ENCODE data around the gene LTBR.

The LTBR gene

DNA sequence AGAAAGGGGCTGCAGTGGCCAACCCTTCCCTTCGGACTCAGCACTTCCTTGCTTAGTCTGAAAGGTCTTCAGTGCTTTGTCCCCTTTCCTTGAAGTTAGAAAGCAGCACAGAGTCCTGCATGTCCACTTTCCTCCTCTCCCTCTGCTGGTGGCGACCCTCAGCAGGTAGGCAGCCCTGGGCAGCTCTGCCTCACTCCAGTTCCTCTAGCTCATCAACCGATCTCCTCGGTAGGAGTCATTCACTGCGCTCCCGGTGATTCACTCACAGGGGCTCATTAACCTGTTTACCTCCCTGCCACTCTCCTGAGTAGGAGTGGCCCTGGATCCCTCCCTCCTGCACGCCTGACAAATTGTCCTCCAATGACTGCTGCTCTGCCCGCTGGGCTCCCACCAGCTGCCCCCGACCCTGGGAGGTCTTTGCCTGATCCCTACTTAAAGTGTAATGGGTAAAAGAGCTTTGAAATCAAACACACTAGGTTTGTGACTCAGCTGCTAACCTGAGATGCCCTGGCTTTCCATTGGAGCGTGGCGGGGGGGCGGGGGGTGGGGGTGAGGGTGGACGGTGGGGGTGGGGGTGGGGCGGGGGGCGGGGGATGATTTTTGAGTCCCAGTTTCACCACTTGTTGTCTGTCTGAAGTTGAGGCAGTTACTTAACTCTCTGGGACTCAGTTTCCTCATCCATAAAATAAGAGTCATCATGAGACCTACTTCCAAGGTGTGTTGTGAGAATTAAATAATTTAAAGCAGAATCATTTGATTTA lies 12.8 kb upstream of the LTBR start:
- TF ChIP-seq POLR2AphosphoS5 (IDR thresholded peaks at IDR 0.05; ENCODE audit: borderline replicate concordance, low read depth, low read length): no peak
- TF ChIP-seq EZH2 (IDR thresholded peaks at IDR 0.05): no peak
- TF ChIP-seq FOXP2 (optimal IDR thresholded peaks at IDR 0.05; ENCODE audit: control extremely low read depth, extremely low read length, insufficient read depth): no peak
- no peaks in the 10 kb centered on the region for H3K9me3 ChIP-seq (ENCODE audit: low read depth, low read length)

DNA sequence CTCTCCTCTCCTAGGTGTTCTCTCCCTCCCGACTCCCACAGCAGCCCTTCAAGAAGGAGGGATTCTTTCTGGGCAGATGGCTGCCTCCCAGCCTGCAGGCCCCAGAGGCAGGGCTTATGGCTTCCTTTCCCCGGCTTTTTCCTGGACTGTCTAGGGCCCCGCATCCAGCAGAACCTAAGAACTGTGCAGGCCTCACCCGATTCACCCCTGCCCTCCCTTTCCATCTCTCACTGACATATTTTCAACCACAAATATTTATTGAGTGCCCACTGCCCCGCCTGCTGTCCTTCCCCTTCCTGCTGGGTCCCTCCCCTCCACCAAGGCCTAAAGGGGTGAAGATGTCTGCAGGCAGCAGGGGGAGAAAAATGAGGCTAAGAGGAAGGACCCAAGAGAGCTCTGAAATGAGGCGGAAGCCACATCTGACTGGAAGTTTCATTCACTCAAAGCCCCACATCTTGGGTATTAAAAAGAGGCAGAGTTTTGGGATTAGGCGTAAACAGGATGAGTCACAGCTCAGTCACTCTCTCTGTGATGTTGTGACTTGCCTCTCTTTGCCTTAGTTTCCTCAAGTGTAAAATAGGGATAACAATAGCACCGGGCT lies 11.5 kb upstream of the LTBR start:
- DNase-seq (ENCODE audit: low read depth, low spot score): no peak
- TF ChIP-seq EZH2 (IDR thresholded peaks at IDR 0.05) (no peak), POLR2AphosphoS5 (IDR thresholded peaks at IDR 0.05; ENCODE audit: borderline replicate concordance, low read depth, low read length) (no peak), FOXP2 (optimal IDR thresholded peaks at IDR 0.05; ENCODE audit: control extremely low read depth, extremely low read length, insufficient read depth) (no peak)
- H3K9ac ChIP-seq (ENCODE audit: insufficient read length): no peak overlapping the region

More for the DNA sequence above, 12.8 kb upstream of the LTBR start:
- no peak for DNase-seq (ENCODE audit: low read depth, low spot score)
- no peaks in the 10 kb centered on the region for H3K36me3 ChIP-seq (ENCODE audit: insufficient read depth, low read length)
- no peak overlapping the region for H3K4me3 ChIP-seq
- no peak overlapping the region for H3K9ac ChIP-seq (ENCODE audit: insufficient read length)
- no peak overlapping the region for H3K27ac ChIP-seq

DNA sequence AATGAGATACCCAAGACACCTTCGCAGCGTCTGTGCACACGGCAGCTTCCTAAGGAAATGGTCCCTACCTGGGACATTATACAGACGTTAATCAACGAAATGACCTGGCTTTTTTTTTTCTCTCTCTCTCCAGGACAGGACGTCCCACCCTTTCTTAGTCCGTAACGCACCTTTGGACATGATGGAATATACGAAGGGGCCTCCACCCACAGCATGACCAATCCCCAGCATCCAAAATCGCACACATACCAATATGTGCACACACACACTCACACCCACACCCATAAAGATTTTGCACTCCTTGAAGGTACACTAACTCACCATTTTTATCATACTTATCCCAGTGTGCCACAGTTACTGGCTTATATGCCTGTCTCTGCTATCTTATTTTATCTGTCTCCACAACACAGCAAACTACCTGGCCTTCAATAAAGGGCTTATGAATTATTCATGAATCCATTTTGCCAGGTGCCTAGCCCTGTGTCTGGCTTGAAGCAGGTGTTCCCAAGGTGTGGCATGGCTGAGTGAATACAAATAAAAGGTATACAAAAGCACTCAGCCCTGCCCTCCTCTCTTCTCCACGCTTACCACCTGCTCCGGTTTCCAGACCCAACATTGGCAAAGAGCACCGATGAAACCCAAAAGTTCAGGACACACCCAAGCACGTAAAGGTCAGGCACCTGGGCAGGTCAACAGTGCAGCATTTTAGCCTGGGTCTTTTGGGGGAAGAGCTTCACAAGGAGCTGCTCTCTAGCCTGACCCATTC lies 10.8 kb upstream of the LTBR start:
- DNase-seq (ENCODE audit: low read depth, low spot score): no peak
- H3K4me3 ChIP-seq: no peak overlapping the region
- H3K9me3 ChIP-seq (ENCODE audit: low read depth, low read length): no peaks in the 10 kb centered on the region
- H3K36me3 ChIP-seq (ENCODE audit: insufficient read depth, low read length): no peaks in the 10 kb centered on the region
- no peak overlapping the region for H3K27ac ChIP-seq
- no peak overlapping the region for H3K9ac ChIP-seq (ENCODE audit: insufficient read length)
- TF ChIP-seq FOXP2 (optimal IDR thresholded peaks at IDR 0.05; ENCODE audit: control extremely low read depth, extremely low read length, insufficient read depth) (no peak), EZH2 (IDR thresholded peaks at IDR 0.05) (no peak), POLR2AphosphoS5 (IDR thresholded peaks at IDR 0.05; ENCODE audit: borderline replicate concordance, low read depth, low read length) (no peak)

More for the DNA sequence above, 11.5 kb upstream of the LTBR start:
- Histone ChIP-seq H3K36me3 (ENCODE audit: insufficient read depth, low read length) (no peaks in the 10 kb centered on the region), H3K27ac (no peak overlapping the region; the same call in 1 of the 2 replicates), H3K9me3 (ENCODE audit: low read depth, low read length) (no peaks in the 10 kb centered on the region), H3K4me3 (no peak overlapping the region)

DNA sequence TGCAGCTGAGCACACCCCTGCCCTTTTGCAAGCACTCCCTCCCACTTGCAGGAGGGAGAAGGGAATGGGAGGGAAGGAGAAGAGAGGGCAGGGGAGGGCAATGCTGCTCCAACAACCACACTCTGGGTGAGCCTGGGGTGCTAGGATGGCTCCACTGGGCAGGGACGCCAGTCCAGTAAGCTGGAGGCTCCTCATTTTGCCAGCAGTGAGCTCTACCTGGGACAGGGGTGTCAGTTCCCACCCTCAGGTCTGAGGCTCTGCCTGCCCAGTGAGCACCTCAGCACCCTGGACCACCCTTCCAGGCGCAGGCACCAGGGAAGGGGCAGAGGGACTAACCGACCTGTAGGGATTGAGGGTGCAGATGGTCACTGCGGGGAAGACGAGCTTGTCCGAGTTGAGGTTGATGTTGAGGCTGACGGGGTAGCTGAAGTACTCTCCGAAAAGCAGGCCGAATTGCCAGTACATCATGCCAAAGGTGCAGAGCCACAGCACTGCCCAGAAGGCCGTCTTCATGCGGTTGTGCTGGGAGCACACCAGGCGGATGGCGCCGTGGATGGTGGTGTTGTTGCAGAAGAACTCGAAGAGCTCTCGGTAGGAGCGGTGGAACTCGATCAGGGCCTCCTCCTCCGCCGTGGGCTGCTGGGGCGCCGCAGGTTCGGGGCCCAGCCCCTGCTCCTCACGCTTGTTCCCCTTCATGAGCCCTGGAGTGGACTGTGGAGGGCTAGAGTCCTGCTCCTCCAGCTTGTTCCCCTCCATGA lies 9.8 kb upstream of the LTBR start:
- Histone ChIP-seq H3K4me3 (no peak overlapping the region), H3K9me3 (ENCODE audit: low read depth, low read length) (no peaks in the 10 kb centered on the region), H3K27ac (no peak overlapping the region), H3K9ac (ENCODE audit: insufficient read length) (no peak overlapping the region), H3K36me3 (ENCODE audit: insufficient read depth, low read length) (no peaks in the 10 kb centered on the region)
- no peak for DNase-seq (ENCODE audit: low read depth, low spot score)
- no peak for TF ChIP-seq POLR2AphosphoS5 (IDR thresholded peaks at IDR 0.05; ENCODE audit: borderline replicate concordance, low read depth, low read length)
- no peak for TF ChIP-seq EZH2 (IDR thresholded peaks at IDR 0.05)
- no peak for TF ChIP-seq FOXP2 (optimal IDR thresholded peaks at IDR 0.05; ENCODE audit: control extremely low read depth, extremely low read length, insufficient read depth)

DNA sequence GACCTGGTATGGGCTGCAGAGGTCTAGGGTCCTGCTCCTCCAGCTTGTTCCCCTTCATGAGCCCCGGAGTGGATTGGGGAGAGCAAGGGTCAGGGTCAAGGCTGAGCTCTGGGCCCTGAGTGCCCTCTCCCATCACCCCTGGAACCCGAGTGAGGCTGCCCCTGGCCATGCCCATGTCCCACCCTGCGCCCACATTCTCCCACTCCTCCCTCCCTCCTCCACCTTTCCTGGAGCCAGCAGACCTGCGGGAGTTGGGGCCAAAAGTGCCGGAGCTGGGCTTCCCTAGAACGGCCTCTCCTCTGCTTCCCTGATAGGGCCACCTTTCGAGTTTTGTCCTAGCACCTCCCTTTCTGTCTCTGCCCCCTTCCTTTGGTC lies 9.2 kb upstream of the LTBR start:
- no peak overlapping the region for H3K9ac ChIP-seq (ENCODE audit: insufficient read length)

DNA sequence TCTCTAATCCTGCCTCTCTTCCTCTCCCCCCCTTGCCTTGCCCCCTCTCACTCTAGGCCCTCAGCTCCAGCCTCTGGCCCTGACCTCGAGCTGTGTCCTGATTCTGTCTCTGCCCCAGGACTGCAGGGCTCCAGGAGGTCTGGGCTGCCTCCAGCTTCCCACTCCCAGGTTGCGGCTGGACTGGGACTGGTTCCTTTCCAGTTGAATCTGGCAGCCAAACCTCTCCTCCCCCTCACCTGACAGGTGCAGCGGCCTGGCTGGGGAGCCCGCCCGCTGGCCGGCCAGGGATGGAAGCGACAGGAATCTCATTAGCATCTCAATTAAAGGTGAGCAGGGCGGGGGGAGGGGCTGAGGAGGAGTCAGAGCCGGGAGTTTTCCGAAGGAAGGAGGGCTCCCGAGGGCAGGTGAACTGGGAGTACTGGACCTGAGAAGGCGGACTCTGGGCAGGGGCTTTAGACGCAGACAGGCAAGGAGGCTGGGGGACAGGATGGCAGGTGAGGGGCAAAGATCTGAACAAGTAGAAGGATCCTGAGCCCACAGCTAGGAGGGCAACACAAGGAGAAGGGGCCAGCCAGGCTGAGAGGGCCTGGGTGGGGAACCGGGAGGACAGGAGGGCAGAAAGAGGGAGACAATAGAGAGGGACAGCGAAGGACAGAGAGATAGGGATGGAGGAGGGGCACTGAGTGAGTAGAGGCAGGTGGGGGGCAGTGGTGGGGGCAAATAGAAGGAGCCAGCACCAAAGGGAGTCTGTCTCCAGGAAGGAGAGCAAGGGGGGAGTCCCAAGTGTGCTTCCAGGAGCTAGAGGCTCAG lies 8.5 kb upstream of the LTBR start, which contains the start of gene SCNN1A:
SCNN1A (minus strand) TSS at position 295 of the 810 bp plus-strand sequence. CDS start 780 bp downstream, outside the sequence.
- Histone ChIP-seq H3K9ac (ENCODE audit: insufficient read length) (no peak within 1 kb of the TSS), H3K4me3 (no peak within 1 kb of the TSS)

More for the DNA sequence above, 9.2 kb upstream of the LTBR start:
- H3K4me3 ChIP-seq: no peak overlapping the region
- no peaks in the 10 kb centered on the region for H3K9me3 ChIP-seq (ENCODE audit: low read depth, low read length)
- no peaks in the 10 kb centered on the region for H3K36me3 ChIP-seq (ENCODE audit: insufficient read depth, low read length)
- TF ChIP-seq FOXP2 (optimal IDR thresholded peaks at IDR 0.05; ENCODE audit: control extremely low read depth, extremely low read length, insufficient read depth) (no peak), EZH2 (IDR thresholded peaks at IDR 0.05) (no peak), POLR2AphosphoS5 (IDR thresholded peaks at IDR 0.05; ENCODE audit: borderline replicate concordance, low read depth, low read length) (no peak)
- no peak for DNase-seq (ENCODE audit: low read depth, low spot score)
- no peak overlapping the region for H3K27ac ChIP-seq

More for the DNA sequence above, 8.5 kb upstream of the LTBR start, which contains the start of gene SCNN1A:
- Histone ChIP-seq H3K27ac (no peak within 1 kb of the TSS), H3K36me3 (ENCODE audit: insufficient read depth, low read length) (no peaks in the 10 kb centered on the region), H3K9me3 (ENCODE audit: low read depth, low read length) (no peaks in the 10 kb centered on the region)
- no peak for DNase-seq (ENCODE audit: low read depth, low spot score)
- TF ChIP-seq POLR2AphosphoS5 (IDR thresholded peaks at IDR 0.05; ENCODE audit: borderline replicate concordance, low read depth, low read length) (no peak), EZH2 (IDR thresholded peaks at IDR 0.05) (no peak), FOXP2 (optimal IDR thresholded peaks at IDR 0.05; ENCODE audit: control extremely low read depth, extremely low read length, insufficient read depth) (no peak)

All from SK-N-MC (cell line).